Left ventricle myocardium inferior (tissue), 1 donor: ENCODE measurements around the gene CAMK1D. TPM values are rescaled to one million over a fixed set of nuclear protein-coding genes. Genes with fewer than 3 reads are reported as not detected.

Experiments used
- DNase-seq: peaks from one replicate; pipeline ENCODE4 v3.0.0-alpha.2; 2020
- H3K27ac ChIP-seq: fragments of 200-600 bp; replicated peaks from 2 replicates; pipeline ENCODE4 v1.8.0; 2021
- H3K27me3 ChIP-seq: fragments of 200-600 bp; 2 replicates; pipeline ENCODE4 v1.8.0; 2021; ENCODE audit warnings: low read depth
- H3K36me3 ChIP-seq: fragments of 200-600 bp; 2 replicates; pipeline ENCODE4 v1.8.0; 2021
- H3K4me1 ChIP-seq: fragments of 200-600 bp; 2 replicates; pipeline ENCODE4 v1.8.0; 2021
- H3K4me3 ChIP-seq: fragments of 200-600 bp; 2 replicates; pipeline ENCODE4 v1.8.0; 2021; ENCODE audit warnings: mild to moderate bottlenecking, moderate library complexity
- H3K9me3 ChIP-seq: fragments of 200-600 bp; replicated peaks from 2 replicates; pipeline ENCODE4 v1.8.0; 2021
- intact Hi-C: fragments of 100-400 bp; cut with micrococcal nuclease; formaldehyde crosslinking; loops from one replicate; pipeline ENCODE4 v1.11.0; 2022
- total RNA-seq: library from RNA; stranded (reverse); fragmentation: NEBNext Ultra II Directional; extraction: Animal tissue kit (Norgen Biotek cat#: 25700); gene quantifications from one replicate; pipeline ENCODE4 v1.2.1, GENCODE V29; 2021
- TF ChIP-seq, protein P1 (sequence below): fragments of 200-600 bp; IDR thresholded peaks from 2 replicates; pipeline ENCODE4 v1.8.0; 2021; ENCODE audit warnings: antibody characterized with exemption, mild to moderate bottlenecking, borderline replicate concordance
- donor health status: DM: no; HTN: yes; CAD: no; lungs with severe emphysema.

The CAMK1D gene
- total RNA-seq, 1 donor from 2014 or later = 2.5 TPM

DNA sequence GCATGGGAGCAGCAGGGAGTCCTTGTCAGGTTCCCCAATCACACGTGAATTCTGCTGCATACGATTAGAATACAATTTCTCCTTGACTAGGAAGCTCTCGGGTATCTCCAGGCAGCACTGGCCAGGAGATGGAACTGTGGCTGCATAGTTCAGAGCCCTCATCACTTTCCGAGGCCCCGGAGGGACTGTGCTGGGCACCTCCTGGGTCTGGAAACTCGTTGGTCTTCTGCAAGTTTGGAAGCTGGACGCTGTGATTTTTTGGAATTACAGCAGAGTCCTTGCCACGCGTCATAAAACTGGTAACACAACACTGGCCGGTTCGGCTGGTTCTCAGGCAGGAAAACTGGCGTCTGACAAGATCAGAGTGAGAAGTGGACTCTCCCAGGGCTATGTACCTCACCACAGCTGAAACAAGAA, 436.1 kb downstream of the CAMK1D start:
- TF ChIP-seq, protein P1, sequence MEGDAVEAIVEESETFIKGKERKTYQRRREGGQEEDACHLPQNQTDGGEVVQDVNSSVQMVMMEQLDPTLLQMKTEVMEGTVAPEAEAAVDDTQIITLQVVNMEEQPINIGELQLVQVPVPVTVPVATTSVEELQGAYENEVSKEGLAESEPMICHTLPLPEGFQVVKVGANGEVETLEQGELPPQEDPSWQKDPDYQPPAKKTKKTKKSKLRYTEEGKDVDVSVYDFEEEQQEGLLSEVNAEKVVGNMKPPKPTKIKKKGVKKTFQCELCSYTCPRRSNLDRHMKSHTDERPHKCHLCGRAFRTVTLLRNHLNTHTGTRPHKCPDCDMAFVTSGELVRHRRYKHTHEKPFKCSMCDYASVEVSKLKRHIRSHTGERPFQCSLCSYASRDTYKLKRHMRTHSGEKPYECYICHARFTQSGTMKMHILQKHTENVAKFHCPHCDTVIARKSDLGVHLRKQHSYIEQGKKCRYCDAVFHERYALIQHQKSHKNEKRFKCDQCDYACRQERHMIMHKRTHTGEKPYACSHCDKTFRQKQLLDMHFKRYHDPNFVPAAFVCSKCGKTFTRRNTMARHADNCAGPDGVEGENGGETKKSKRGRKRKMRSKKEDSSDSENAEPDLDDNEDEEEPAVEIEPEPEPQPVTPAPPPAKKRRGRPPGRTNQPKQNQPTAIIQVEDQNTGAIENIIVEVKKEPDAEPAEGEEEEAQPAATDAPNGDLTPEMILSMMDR = no peak
- no peaks in the 10 kb centered on the region for H3K36me3 ChIP-seq
- DNase-seq = no peak
- H3K27me3 ChIP-seq = no peaks in the 10 kb centered on the region
- H3K4me1 ChIP-seq = no peaks in the 10 kb centered on the region
- intact Hi-C loops = loop anchor here (10.0 kb wide), 1 partner anchor 109 kb away; no protein-coding TSS in a partner anchor
- H3K9me3 ChIP-seq = no peaks in the 10 kb centered on the region
- H3K27ac ChIP-seq = no peak overlapping the region
- no peak overlapping the region for H3K4me3 ChIP-seq

DNA sequence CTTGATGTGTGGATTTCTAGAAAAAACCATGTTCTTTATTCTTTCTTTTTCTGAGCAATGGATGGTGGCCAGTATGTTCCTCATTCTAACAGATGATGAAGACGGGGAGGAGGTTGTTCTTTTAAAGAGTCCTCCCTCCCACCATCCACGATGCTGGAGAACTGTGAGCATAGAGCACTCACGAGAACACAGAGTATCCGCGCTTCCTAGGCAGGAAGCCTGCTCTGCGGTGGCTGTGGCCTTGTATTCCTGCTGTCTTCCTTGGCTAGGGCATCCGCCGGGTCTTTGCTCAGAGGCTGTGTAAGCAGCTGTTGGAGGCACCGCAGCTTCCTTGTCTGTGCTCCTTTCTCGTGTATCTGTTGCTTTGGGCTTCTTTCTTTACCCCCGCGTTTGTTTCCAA, 437.9 kb downstream of the CAMK1D start:
- H3K36me3 ChIP-seq = peaks cover 13% of the 10 kb centered on the region
- TF ChIP-seq, protein P1 = no peak
- no peaks in the 10 kb centered on the region for H3K4me1 ChIP-seq
- H3K27ac ChIP-seq = no peak overlapping the region
- H3K9me3 ChIP-seq = peaks cover 13% of the 10 kb centered on the region
- intact Hi-C loops = loop anchor here (10.0 kb wide), 1 partner anchor 108 kb away; no protein-coding TSS in a partner anchor
- H3K4me3 ChIP-seq = no peak overlapping the region
- no peak for DNase-seq
- no peaks in the 10 kb centered on the region for H3K27me3 ChIP-seq

DNA sequence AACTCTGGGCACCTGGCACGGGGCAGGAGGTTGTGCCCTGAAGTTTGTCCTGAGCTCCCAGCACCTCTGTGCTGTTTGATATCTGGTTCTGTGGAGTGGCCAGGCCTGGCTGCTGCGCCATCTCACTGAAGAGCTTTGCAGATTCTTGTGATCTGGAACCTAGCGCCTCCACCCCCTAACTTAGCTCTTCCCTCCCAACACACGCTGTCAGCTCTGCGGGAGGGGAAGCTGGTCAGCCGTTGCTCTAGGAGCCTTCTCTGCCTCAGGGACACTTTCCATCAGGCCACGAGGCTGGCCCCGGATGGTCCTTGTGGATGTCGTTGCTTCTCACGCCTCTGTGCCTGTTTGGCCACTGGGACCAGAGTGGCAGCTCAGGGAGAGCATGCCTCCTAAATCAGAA, 438.9 kb downstream of the CAMK1D start:
- no peaks in the 10 kb centered on the region for H3K27me3 ChIP-seq
- TF ChIP-seq, protein P1 = no peak
- H3K4me3 ChIP-seq = no peak overlapping the region
- peaks cover 18% of the 10 kb centered on the region for H3K9me3 ChIP-seq
- H3K4me1 ChIP-seq = no peaks in the 10 kb centered on the region
- intact Hi-C loops = loop anchor here (10.0 kb wide), 1 partner anchor 107 kb away; no protein-coding TSS in a partner anchor
- peaks cover 17% of the 10 kb centered on the region for H3K36me3 ChIP-seq
- H3K27ac ChIP-seq = no peak overlapping the region
- DNase-seq = no peak

DNA sequence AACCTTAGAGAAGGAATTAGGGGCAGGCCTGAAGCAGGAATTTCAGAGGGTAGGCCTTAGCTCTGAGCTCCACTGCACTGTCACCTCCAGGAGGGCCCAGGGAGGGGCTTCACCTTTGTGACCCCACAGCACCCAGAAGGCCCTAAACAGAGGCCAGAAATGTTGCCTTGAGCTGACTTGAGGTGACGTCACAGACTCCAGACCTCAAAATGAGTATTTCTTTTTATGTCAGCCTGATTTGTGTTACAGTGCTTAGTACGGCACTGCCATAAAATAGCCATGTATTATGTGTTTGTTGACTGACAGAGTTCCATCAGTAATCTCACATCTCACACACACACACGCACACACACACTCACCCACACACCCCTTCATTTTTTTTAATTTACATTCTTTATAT, 440.9 kb downstream of the CAMK1D start:
- intact Hi-C loops = no loop called here
- Histone ChIP-seq H3K4me1 (no peaks in the 10 kb centered on the region), H3K36me3 (peaks cover 17% of the 10 kb centered on the region), H3K27ac (no peak overlapping the region), H3K27me3 (no peaks in the 10 kb centered on the region), H3K4me3 (no peak overlapping the region), H3K9me3 (peaks cover 20% of the 10 kb centered on the region)
- TF ChIP-seq, protein P1 = no peak
- DNase-seq = no peak

DNA sequence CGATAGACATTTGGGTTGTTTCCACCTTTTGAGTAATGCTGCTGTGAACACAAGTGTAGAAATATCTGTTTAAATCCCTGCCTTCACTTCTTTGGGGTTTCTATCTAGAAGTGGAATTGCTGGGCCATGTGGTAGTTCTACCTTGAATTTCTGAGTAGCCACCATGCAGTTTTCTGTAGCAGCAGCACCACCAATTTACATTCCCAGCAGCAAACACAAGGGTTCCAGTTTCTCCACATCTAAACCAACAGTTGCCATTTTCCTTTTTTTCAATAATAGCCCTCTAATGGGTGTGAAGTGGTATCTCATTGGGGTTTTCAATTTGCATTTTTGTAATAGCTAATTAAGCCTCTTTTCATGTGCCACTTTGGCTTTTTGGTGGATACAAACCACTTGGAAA, 442.4 kb downstream of the CAMK1D start:
- Histone ChIP-seq H3K27ac (no peak overlapping the region), H3K4me1 (no peaks in the 10 kb centered on the region), H3K4me3 (no peak overlapping the region), H3K27me3 (no peaks in the 10 kb centered on the region), H3K9me3 (peaks cover 20% of the 10 kb centered on the region), H3K36me3 (peaks cover 17% of the 10 kb centered on the region)
- intact Hi-C loops = no loop called here
- TF ChIP-seq, protein P1 = no peak
- DNase-seq = no peak
